ENCODE results near the gene RTP5. TPM values are rescaled to one million over a fixed set of nuclear protein-coding genes. Genes with fewer than 3 reads are reported as not detected.

The RTP5 gene
- total RNA-seq, 1 experiment from 2014 or later, result not detected

GRCh38 chr2:241849616-241850543, 19.6 kb upstream of the RTP5 start:
- Histone ChIP-seq H3K9me3 (no peaks in the 10 kb centered on the region), H3K27me3 (replicated peaks; ENCODE audit: control insufficient read depth, insufficient read depth, low read length) (no peaks in the 10 kb centered on the region), H3K36me3 (ENCODE audit: control insufficient read depth, insufficient read depth, low read length) (no peaks in the 10 kb centered on the region), H3K4me3 (ENCODE audit: low read depth, low read length) (no peak overlapping the region), H3K4me1 (peaks cover 3% of the 10 kb centered on the region; the same call in 1 of the 2 replicates)
- intact Hi-C loops (cut with micrococcal nuclease; ENCODE audit: unreplicated experiment), result no loop called here
- no peaks in the 10 kb centered on the region for H3K36me3 Mint-ChIP-seq (ENCODE audit: insufficient read depth, unreplicated experiment)
- DNase-seq, result no peak
- no peaks in the 10 kb centered on the region for H3K9me3 Mint-ChIP-seq (ENCODE audit: unreplicated experiment)
- no peak for TF ChIP-seq CTCF (IDR thresholded peaks at IDR 0.05; ENCODE audit: insufficient read depth in 1 of 2, low read depth in 1 of 2, low read length in 1 of 2, severe bottlenecking in 1 of 2, unreplicated experiment in 1 of 2)
- H3K27ac Mint-ChIP-seq (ENCODE audit: unreplicated experiment), result no peak overlapping the region
- no peaks in the 10 kb centered on the region for H3K4me1 Mint-ChIP-seq (ENCODE audit: low read depth, unreplicated experiment)
- no TSS peak for BruUV-seq (replicated peaks)
- ChIA-PET CTCF (interaction anchor here (0.7 to 0.9 kb wide), 2 partner anchors 9 to 13 kb away, joined by 3 read pairs; no protein-coding TSS in a partner anchor), POLR2A (no interaction called here)
- H3K4me3 Mint-ChIP-seq (ENCODE audit: unreplicated experiment), result no peak overlapping the region
- H3K27me3 Mint-ChIP-seq (ENCODE audit: insufficient read depth, unreplicated experiment), result no peaks in the 10 kb centered on the region

GRCh38 chr2:241850544-241851324, 18.8 kb upstream of the RTP5 start:
- TF ChIP-seq CTCF (IDR thresholded peaks at IDR 0.05; ENCODE audit: insufficient read depth in 1 of 2, low read depth in 1 of 2, low read length in 1 of 2, severe bottlenecking in 1 of 2, unreplicated experiment in 1 of 2), result no peak
- DNase-seq, result no peak
- H3K27me3 Mint-ChIP-seq (ENCODE audit: insufficient read depth, unreplicated experiment), result no peaks in the 10 kb centered on the region
- H3K4me1 Mint-ChIP-seq (ENCODE audit: low read depth, unreplicated experiment), result no peaks in the 10 kb centered on the region
- intact Hi-C loops (cut with micrococcal nuclease; ENCODE audit: unreplicated experiment), result no loop called here
- H3K9me3 Mint-ChIP-seq (ENCODE audit: unreplicated experiment), result no peaks in the 10 kb centered on the region
- H3K27ac Mint-ChIP-seq (ENCODE audit: unreplicated experiment), result no peak overlapping the region
- no peak overlapping the region for H3K4me3 Mint-ChIP-seq (ENCODE audit: unreplicated experiment)
- Histone ChIP-seq H3K9me3 (no peaks in the 10 kb centered on the region), H3K4me3 (ENCODE audit: low read depth, low read length) (no peak overlapping the region), H3K36me3 (ENCODE audit: control insufficient read depth, insufficient read depth, low read length) (no peaks in the 10 kb centered on the region), H3K27me3 (replicated peaks; ENCODE audit: control insufficient read depth, insufficient read depth, low read length) (no peaks in the 10 kb centered on the region), H3K4me1 (no peaks in the 10 kb centered on the region)
- POLR2A ChIA-PET, result no interaction called here
- H3K36me3 Mint-ChIP-seq (ENCODE audit: insufficient read depth, unreplicated experiment), result no peaks in the 10 kb centered on the region
- no TSS peak for BruUV-seq (replicated peaks)
- CTCF ChIA-PET, result interaction anchor here (0.7 to 0.9 kb wide), 2 partner anchors 10 to 14 kb away, joined by 3 read pairs; no protein-coding TSS in a partner anchor

- Mint-ChIP-seq H3K27me3 (ENCODE audit: insufficient read depth, unreplicated experiment) (no peaks in the 10 kb centered on the region), H3K4me3 (ENCODE audit: unreplicated experiment) (no peak overlapping the region), H3K9me3 (ENCODE audit: unreplicated experiment) (no peaks in the 10 kb centered on the region), H3K36me3 (ENCODE audit: insufficient read depth, unreplicated experiment) (no peaks in the 10 kb centered on the region), H3K4me1 (ENCODE audit: low read depth, unreplicated experiment) (no peaks in the 10 kb centered on the region), H3K27ac (ENCODE audit: unreplicated experiment) (no peak overlapping the region)
- no TSS peak for BruUV-seq (replicated peaks)
- DNase-seq, result no peak
- Histone ChIP-seq H3K9me3 (no peaks in the 10 kb centered on the region), H3K4me3 (ENCODE audit: low read depth, low read length) (no peak overlapping the region), H3K36me3 (ENCODE audit: control insufficient read depth, insufficient read depth, low read length) (no peaks in the 10 kb centered on the region), H3K27me3 (replicated peaks; ENCODE audit: control insufficient read depth, insufficient read depth, low read length) (no peaks in the 10 kb centered on the region), H3K4me1 (no peaks in the 10 kb centered on the region)
- intact Hi-C loops (cut with micrococcal nuclease; ENCODE audit: unreplicated experiment), result no loop called here
- ChIA-PET CTCF (no interaction called here), POLR2A (no interaction called here)
- TF ChIP-seq CTCF (IDR thresholded peaks at IDR 0.05; ENCODE audit: insufficient read depth in 1 of 2, low read depth in 1 of 2, low read length in 1 of 2, severe bottlenecking in 1 of 2, unreplicated experiment in 1 of 2), result no peak
Observed at GRCh38 chr2:241851325-241852115, 18.0 kb upstream of the RTP5 start.
